A673 (cell line): ENCODE results near the gene CA7.

Source experiments
- EZH2 ChIP-seq: fragments of 200-600 bp; sonication (generic); IDR thresholded peaks from 2 replicates; pipeline ENCODE4 v1.6.1; 2017; ENCODE audit warnings: borderline replicate concordance, low read depth, mild to moderate bottlenecking, mixed read lengths, antibody characterized with exemption, low read length; ENCODE audit not compliant: poor library complexity, severe bottlenecking
- TF ChIP-seq, protein P1 (sequence below): fragments of 300-800, 200-600 bp; sonication (generic); conservative IDR thresholded peaks from 2 replicates; pipeline ENCODE4 v1.5.1; 2017; ENCODE audit warnings: low read depth, mild to moderate bottlenecking, antibody characterized with exemption, low read length, moderate library complexity, mixed read lengths

GRCh38 chr16:66900721-66901441 lies 56.7 kb downstream of the CA7 start:
- TF ChIP-seq, protein P1, sequence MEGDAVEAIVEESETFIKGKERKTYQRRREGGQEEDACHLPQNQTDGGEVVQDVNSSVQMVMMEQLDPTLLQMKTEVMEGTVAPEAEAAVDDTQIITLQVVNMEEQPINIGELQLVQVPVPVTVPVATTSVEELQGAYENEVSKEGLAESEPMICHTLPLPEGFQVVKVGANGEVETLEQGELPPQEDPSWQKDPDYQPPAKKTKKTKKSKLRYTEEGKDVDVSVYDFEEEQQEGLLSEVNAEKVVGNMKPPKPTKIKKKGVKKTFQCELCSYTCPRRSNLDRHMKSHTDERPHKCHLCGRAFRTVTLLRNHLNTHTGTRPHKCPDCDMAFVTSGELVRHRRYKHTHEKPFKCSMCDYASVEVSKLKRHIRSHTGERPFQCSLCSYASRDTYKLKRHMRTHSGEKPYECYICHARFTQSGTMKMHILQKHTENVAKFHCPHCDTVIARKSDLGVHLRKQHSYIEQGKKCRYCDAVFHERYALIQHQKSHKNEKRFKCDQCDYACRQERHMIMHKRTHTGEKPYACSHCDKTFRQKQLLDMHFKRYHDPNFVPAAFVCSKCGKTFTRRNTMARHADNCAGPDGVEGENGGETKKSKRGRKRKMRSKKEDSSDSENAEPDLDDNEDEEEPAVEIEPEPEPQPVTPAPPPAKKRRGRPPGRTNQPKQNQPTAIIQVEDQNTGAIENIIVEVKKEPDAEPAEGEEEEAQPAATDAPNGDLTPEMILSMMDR, result no peak
- TF ChIP-seq EZH2, result no peak
